Stimulated activated CD8-positive, alpha-beta memory T cell treated with anti-CD3 and anti-CD28 coated beads, Interleukin-7, amount 100 ng/mL, for 48 hours (primary cell): ENCODE data around the gene KCNJ15.
"Not testable (repeated sequence)": the region's sequence is repeated elsewhere in the genome, so short reads cannot be mapped to it uniquely, and the experiment has no call there.

Experiments used
- DNase-seq, 2 donors: peaks; one replicate each; pipeline ENCODE4 v3.0.0-alpha.2; 2020; ENCODE audit warnings: low read depth in 1 of 2; ENCODE audit errors: extremely low read depth in 1 of 2

The KCNJ15 gene

GRCh38 chr21:38256599-38257302 lies at the start of gene KCNJ15:
Gene KCNJ15 (plus strand): TSS chr21:38256991. CDS start chr21:38299262, 42,271 bp downstream.
- DNase-seq, result no peak

DNA sequence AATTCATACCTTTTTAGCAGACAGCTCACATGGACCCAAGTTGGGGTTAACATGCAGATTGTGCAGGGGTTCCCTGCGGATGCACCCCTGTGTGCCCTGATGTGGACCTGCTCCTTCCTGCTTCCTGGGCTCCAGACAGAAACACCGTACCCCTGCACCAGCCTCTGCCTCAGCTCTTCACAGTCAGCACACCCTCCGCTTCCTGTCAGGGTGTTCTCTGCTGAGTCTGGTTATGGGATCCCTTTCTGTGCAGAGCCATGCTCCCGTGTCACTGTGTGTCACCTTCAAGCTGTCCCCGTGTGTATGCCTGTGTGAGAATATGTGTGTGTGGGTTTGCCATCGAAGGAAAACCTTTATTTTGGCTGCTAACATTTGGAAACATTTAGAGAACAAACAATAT lies 48.7 kb upstream of the KCNJ15 start:
- no peak for DNase-seq

DNA sequence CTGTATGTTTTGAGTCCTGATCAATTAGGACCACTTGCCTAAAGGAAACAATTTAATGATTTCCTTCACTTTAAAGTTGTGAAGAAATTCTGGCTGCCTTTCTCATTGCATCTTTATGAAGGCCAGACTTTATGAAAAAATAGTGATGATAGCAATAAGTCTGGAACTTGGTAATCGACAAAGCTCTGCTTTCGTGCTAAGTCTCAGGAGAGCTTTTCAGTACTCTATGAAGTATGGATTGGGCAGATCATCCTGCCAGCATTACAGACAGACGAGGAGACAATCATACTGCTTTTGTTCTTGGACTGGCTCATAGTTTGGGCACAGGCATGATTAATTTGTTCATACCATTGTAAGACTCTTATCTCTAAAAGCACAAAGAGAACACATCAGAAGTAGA lies 45.5 kb upstream of the KCNJ15 start:
- no peak for DNase-seq

GRCh38 chr21:38212706-38213105 lies 44.1 kb upstream of the KCNJ15 start:
- no peak for DNase-seq

DNA sequence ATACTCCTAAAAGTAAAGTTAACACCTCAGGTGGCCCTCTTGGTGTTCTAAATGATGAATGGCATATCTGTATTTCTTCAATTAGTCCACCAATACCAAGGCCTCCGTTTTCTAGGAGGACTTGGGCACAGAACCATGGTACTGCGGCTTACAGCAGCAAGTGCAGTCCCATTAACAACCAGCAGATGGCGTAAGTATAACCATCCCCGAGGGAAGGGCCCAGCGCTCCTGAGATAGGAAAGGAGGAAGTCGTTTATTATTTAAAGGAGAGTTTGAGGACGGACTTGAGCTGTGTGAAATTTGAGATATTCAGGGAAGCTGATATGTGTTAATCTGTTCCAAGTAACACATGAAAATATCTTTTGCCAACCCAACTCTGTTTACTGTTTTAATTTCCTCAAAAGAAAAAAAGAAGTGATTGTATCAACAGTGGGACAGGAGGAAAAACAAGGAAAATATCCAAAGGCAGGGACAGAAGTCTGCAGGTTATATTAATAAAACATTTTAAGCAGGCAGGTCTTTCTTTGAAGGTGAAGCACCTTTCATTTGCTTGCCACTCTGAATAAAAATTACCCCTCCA lies 37.7 kb upstream of the KCNJ15 start:
- peak in 1 of 2 donors; percentile 28 for DNase-seq

- no peak for DNase-seq
These were observed 36.5 kb upstream of the KCNJ15 start for GRCh38 chr21:38220270-38220737.

GRCh38 chr21:38221594-38221993 lies 35.2 kb upstream of the KCNJ15 start:
- no peak for DNase-seq

GRCh38 chr21:38223893-38224540 lies 32.8 kb upstream of the KCNJ15 start:
- no peak for DNase-seq

DNA sequence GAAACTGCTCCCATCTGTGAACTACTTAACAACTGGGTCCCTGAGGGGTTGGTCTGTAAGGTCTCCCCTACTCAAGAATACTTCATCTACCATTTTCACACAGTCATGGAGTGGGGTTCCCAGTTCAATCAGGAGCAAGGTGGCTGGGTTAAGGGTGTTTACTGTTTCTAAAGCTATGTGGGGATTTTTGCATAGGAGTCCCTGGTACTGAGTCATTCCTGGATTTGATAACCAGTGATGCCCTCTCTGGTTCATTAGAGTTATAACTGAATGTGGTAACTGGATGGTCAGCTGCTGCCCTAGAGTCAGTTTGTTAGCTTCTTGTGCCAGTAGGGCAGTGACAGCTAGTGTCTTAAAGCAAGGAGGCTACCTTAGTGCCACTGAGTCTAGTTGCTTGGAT lies 29.4 kb upstream of the KCNJ15 start:
- no peak for DNase-seq

- DNase-seq, result no peak
These were observed 28.7 kb upstream of the KCNJ15 start for GRCh38 chr21:38228115-38228514.

DNA sequence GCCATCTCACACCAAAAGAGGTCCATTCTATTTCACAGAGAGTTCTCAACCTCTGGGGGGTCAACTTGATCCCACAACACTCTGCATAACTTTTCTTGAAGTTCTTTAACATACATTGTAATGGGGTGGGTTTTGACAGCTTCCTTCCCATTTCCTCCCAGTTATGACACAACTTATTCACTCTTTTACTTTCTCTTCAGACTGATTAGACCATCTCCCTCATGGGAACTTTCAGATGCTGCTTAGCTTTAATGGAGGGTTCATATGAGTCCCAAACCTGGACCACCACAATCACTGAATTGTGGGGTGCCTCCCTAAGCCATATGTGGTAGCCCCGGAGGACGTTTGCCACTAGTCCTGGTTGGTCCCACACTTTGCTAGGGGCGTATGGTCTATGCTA lies 28.3 kb upstream of the KCNJ15 start:
- no peak for DNase-seq

GRCh38 chr21:38229260-38229877 lies 27.4 kb upstream of the KCNJ15 start:
- DNase-seq, result no peak

DNA sequence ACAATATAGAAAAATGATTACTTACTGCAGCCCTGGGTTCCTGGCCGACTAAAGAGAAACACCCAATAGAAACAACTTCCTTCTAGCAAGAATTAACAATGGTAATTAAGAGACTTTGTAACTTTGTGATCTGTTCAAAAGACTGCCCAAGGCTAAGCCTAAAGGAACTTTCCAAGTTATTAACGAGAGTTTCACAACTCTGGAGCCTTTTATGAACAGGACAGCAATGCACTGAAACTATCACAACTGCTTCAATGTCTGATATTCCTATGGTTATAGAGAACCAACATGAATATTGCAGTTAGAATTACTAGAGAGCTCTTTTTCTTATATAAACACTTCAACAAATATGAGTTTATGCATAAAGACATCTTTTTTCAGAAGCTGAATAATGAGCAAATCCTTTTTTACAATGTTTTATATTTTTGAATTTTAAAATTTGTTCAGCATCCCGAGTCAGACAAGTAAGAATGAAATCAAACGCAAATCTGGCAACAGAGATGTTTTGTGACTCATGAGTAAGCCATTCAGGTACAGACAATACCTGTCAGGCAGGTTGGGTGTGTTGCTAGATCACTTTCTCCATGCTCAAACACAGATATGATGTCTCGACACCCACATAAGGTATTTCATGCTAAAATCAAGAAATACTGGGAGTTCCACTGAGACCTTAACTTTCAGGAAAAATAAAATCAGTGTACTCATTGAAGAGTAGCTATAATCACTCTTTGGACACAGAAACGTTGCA lies 22.2 kb upstream of the KCNJ15 start:
- no peak for DNase-seq

GRCh38 chr21:38235251-38235650 lies 21.5 kb upstream of the KCNJ15 start:
- not testable (repeated sequence) for DNase-seq

- DNase-seq, result no peak
These were observed 20.6 kb upstream of the KCNJ15 start for GRCh38 chr21:38236232-38236631.

- DNase-seq, result no peak
These were observed 17.1 kb upstream of the KCNJ15 start for GRCh38 chr21:38239672-38240071.

- no peak for DNase-seq
These were observed 16.7 kb upstream of the KCNJ15 start for GRCh38 chr21:38240129-38240528.

- no peak for DNase-seq
These were observed 15.6 kb upstream of the KCNJ15 start for GRCh38 chr21:38241029-38241740.

GRCh38 chr21:38242061-38242460 lies 14.7 kb upstream of the KCNJ15 start:
- no peak for DNase-seq

GRCh38 chr21:38243732-38244406 lies 12.9 kb upstream of the KCNJ15 start:
- DNase-seq, result no peak
